GM10266 (cell line): Measurements from ENCODE around the gene GSTM3.

Source experiments
- DNase-seq: peaks from one replicate; pipeline ENCODE4 v3.0.0; 2012; ENCODE audit errors: extremely low spot score
- CTCF ChIP-seq: IDR thresholded peaks from 2 replicates; pipeline ENCODE4 v1.5.1; 2012; ENCODE audit warnings: mild to moderate bottlenecking, low read depth; ENCODE audit not compliant: control insufficient read depth, insufficient read depth; ENCODE audit errors: missing control alignments

The GSTM3 gene

GRCh38 chr1:109786531-109787021, 45.7 kb upstream of the GSTM3 start:
- TF ChIP-seq CTCF, result no peak

GRCh38 chr1:109786112-109786480, 45.3 kb upstream of the GSTM3 start:
- no peak for TF ChIP-seq CTCF
- no peak for DNase-seq

More at GRCh38 chr1:109786531-109787021, 45.7 kb upstream of the GSTM3 start:
- no peak for DNase-seq

GRCh38 chr1:109785446-109786111, 44.7 kb upstream of the GSTM3 start:
- DNase-seq, result no peak
- no peak for TF ChIP-seq CTCF

GRCh38 chr1:109784551-109785252, 43.9 kb upstream of the GSTM3 start:
- TF ChIP-seq CTCF, result no peak

GRCh38 chr1:109783436-109783835, 42.6 kb upstream of the GSTM3 start:
- TF ChIP-seq CTCF, result no peak
- DNase-seq, result no peak

More at GRCh38 chr1:109784551-109785252, 43.9 kb upstream of the GSTM3 start:
- no peak for DNase-seq

GRCh38 chr1:109782927-109783326, 42.1 kb upstream of the GSTM3 start:
- no peak for TF ChIP-seq CTCF

GRCh38 chr1:109782514-109782913, 41.7 kb upstream of the GSTM3 start:
- no peak for DNase-seq
- no peak for TF ChIP-seq CTCF

More at GRCh38 chr1:109782927-109783326, 42.1 kb upstream of the GSTM3 start:
- no peak for DNase-seq
